Measurements from ENCODE around the gene CA14. TPM values are rescaled to one million over a fixed set of nuclear protein-coding genes. Genes with fewer than 3 reads are reported as not detected.

CA14 gene
- total and polyA plus RNA-seq, 9 of the 15 experiments (the other 6 are each of a cell fraction or from before 2014, with no cell fraction given): 0.13 to 0.57 (median 0.26) TPM; not detected in 1

GRCh38 chr1:150268340-150268704 lies 10.7 kb downstream of the CA14 start (continued):
- TF ChIP-seq ZNF592 (IDR thresholded peaks at IDR 0.05): 0 out of 2 replicates have a peak, but pooled peaks have one; percentile 28
- TF ChIP-seq KDM5B (IDR thresholded peaks at IDR 0.05; ENCODE audit: insufficient replicate concordance, low read depth, low read length): no peak
- no peak for TF ChIP-seq TAF15 (IDR thresholded peaks at IDR 0.05; ENCODE audit: low read depth, low read length)
- TF ChIP-seq HLTF (IDR thresholded peaks at IDR 0.05): no peak
- peak in 1 of 2 experiments; percentile 26; a peak in 1 of 4 replicates for TF ChIP-seq UBTF (IDR thresholded peaks at IDR 0.05; ENCODE audit: borderline replicate concordance in 1 of 2, low read depth in 2 of 2, low read length in 2 of 2)
- no peak for TF ChIP-seq REST (IDR thresholded peaks at IDR 0.05; ENCODE audit: borderline replicate concordance)
- TF ChIP-seq REST (CRISPR knock-in tag; IDR thresholded peaks at IDR 0.05; ENCODE audit: low read depth): no peak
- TF ChIP-seq ZFX (CRISPR knock-in tag; IDR thresholded peaks at IDR 0.05): no peak
- TF ChIP-seq E2F6 (IDR thresholded peaks at IDR 0.05; ENCODE audit: borderline replicate concordance in 1 of 2, extremely low read depth in 1 of 2, insufficient read depth in 1 of 2, insufficient read length in 1 of 2, low read depth in 1 of 2, low read length in 1 of 2, poor library complexity in 1 of 2, severe bottlenecking in 1 of 2): peak in 1 of 2 experiments; percentile 19

Data from K562 (cell line).